T-helper 1 cell (primary cell): Measurements from ENCODE around the gene GPR132.
"Not testable (repeated sequence)": the region's sequence is repeated elsewhere in the genome, so short reads cannot be mapped to it uniquely, and the experiment has no call there.

Experiments used
- DNase-seq, 5 donors: peaks; one replicate each; pipeline ENCODE4 v3.0.0-alpha.2; 2012 to 2020

The GPR132 gene

DNA sequence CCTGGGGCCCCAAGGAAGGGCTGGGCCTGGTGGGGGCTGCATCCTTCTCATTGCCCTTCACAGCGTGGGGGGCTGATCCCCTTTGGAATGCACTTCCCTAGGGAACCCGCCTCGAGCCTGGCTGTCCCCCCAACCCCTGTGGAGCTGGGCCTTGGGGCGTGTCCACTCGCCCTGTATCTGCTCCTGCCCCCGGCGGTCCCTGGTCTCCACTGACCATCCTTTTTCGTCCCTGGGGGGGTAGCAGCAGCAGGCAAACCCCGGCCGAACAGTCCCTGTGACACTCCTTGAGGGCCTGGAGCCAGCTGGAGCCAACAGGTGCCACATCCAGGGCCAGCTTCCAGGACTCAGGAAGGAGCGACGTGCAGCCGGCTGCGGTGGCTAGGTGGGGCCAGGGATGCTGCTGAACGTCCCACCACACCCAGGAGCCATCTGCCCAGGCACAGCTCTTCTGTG, 9.4 kb upstream of the GPR132 start:
- no peak for DNase-seq

DNA sequence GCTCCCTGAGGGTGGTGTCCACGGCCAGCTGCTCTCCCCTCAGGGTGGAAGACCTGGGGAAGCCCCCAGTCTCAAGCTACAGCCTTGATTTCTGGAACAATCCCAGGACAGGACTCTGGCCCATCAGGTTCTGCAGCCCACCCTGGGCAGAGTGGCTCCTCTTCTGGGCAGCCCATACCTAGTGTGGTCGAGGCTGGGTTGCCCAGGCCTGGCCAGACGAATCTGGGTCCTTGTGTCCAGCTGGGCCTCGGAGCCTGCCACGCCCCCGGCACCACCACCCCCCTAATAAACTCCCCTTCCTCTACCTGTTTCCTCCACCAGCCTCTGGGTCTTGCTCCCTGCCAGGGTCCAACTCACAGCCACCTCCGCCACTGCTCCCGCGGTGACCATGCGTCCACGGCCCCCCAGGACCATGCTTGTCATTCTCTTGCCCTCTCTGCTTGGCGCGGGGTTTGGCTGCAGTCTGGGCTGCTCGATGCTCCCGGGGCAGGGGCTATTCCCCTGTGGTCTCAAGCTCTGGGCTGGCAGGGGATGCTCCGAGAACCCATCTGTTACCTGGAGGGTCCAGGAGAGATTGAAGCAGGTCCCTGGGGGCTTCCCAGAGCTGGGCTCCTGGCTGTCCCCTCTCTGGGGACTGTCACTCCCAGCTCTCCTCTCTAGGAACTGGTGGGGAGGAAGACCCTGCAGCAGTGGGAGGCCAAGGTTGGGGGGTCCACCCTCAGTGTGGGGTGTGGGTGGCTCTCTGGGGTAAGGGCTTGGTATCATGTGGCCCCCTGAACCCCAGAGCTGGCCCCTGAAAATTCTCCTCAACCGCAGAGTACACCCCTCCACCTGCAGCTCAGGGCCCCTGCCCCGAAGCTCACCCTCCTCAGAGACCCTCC, 8.7 kb upstream of the GPR132 start:
- DNase-seq, result no peak

DNA sequence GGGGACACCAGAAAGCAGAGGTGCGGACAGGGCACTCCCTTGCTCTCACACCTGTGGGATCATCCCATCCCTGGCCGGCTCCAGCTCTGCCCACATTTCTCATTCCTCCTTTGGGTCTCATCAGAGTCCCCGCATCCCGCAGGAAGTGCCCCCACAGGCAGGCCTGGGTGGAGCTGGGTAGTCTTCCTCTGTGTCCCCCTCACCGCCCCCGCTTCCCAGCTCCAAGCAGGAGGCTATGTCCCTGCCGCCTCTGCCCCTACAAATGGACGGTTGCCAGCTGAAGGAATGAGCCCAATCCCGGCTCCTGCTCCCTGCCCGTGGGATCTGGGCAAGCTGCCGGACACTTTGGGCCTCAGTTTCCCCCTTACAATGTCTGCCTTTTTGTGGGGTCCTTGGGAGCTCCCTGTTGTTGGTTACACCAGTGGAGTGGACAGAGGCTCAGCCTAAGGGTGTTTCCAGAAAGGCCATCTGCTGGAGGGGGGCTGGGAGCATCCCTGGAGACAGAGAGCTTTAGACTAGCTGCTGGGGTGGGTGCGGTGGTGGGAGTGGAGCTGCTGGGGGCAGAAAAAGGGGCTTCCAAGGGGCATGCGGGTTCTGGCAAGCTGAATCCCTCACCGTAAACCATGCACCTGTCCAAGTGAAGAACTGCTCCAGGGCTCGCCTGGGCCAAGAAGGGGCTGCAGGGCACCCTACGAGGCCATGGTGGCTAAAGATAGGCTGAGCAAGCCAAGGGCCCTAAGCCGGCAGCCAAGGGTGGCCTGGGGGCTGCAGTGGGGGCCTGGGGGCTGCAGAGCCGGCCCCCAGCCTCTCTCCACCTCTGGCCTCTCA, 7.9 kb upstream of the GPR132 start:
- no peak for DNase-seq

DNA sequence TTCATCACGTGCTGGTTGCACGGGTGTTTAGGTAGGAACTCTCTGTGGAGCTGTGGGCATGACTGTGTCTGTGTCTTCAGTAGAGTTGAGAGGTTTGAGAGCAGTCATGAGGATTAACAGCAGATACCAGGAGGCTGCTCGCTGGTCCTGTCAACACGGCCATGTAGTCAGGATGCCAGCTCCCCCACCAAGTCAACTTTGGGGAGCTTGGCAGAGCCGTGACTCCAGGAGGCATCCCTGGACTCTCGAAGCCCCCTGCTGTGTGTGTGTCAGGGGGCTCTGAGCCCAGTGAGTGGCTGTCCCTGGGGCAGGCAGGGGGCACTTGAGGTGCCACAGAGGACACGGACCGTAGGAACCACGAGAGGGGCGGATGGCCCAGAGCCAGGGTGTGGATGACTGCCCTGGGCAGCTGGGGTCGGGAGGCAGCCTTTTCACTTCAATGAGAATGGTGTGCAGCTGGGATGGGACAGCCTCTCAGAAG, 7.2 kb upstream of the GPR132 start:
- DNase-seq, result no peak

DNA sequence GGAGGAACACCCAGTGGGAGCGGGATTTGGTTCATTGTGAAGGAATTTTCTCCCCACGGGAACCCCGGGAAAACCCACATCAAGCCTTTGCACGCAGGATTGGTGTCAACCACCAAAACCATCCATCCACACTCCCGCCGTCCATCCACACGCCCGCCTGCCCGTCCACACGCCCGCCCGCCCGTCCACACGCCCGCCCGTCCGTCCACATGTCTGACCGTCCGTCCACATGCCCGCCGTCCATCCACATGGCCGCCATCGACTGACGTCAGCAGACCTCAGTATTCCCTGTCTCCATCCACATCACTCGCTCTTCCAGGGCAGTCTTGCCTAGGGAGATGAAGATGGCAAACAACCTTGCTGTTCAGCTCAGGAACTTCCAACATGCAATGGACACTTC, 6.7 kb upstream of the GPR132 start:
- no peak for DNase-seq

- no peak for DNase-seq
Observed at GRCh38 chr14:105071326-105071725, 6.1 kb upstream of the GPR132 start.

DNA sequence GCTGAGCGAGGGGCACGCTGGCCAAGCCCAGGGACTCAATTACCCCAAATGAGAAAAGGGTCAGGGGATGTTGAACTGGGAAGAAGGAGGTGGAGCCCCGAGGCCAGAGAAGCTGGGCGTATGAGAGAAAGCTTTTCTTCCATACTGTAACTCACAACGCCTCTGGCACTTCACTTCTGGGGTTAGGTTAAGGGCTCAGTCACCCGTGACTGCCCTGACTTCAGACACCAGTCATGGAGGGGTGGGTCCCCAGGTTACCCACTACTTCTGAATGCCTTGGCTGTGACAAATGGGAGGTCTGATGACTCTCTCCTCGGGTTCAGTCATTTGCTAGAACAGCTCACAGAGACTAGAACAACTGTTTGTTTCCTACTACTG, 5.5 kb upstream of the GPR132 start:
- no peak for DNase-seq

GRCh38 chr14:105069871-105070759, 4.9 kb upstream of the GPR132 start:
- peak in 1 of 5 donors; percentile 75 for DNase-seq

DNA sequence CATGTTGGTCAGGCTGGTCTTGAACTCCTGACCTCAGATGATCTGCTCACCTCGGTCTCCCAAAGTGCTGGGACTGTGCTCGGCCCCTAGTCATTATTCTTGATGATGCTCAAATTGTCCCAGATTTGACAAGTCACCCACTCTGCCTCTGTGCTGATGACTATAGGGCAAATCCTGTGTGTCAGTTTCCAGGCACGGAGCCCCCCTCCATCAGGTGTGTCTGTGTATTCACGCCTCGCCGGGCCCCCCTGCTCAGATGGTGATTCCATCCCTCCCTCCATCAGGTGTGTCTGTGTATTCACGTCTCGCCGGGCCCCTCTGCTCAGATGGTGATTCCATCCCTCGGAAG, 4.3 kb upstream of the GPR132 start:
- no peak for DNase-seq

GRCh38 chr14:105068818-105069217, 3.6 kb upstream of the GPR132 start:
- DNase-seq, result no peak

GRCh38 chr14:105067969-105068301, 2.7 kb upstream of the GPR132 start:
- no peak for DNase-seq

DNA sequence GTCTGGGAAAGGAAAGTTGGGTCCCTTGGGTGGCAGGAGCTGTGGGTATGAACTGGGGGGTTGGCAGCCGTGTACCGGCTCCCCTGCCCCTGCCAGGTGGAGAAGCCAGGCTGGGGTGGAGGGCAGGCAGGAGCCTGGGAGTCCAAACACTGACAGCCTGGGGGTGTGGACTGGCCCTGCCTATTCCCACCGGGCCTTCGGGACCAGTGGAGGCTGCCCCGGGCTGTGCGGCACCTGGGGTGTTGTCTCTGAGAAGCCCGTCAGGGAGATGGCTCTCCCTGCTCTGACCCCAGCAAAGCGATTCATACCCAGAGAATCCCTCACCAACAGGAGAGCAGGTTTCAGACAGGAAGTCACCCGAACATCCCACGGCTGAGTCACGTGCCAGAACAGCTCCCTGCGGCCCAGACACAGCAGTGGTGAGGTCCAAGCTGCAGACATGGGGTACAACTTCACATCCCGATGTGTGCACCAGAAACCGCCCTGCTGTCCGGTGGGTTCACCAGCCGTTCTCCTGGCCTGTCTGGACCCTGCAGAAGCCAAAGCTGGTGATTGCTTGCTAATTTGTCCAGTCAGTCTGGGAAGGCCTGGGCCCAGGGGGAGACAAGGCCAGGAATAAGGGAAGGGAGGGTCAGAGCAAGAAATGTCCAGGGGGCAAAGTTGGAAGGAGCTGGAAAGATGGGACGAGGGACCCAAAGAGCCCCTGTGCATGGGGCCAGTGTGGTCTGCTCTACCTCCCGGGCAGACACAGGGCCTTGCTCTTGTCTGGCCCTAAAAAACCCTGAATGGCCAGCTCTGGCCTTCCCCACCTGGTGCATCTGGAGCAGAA, 2.1 kb upstream of the GPR132 start:
- DNase-seq, result peak in 4 of 5 donors; percentile 46 to 71 (median 51)

DNA sequence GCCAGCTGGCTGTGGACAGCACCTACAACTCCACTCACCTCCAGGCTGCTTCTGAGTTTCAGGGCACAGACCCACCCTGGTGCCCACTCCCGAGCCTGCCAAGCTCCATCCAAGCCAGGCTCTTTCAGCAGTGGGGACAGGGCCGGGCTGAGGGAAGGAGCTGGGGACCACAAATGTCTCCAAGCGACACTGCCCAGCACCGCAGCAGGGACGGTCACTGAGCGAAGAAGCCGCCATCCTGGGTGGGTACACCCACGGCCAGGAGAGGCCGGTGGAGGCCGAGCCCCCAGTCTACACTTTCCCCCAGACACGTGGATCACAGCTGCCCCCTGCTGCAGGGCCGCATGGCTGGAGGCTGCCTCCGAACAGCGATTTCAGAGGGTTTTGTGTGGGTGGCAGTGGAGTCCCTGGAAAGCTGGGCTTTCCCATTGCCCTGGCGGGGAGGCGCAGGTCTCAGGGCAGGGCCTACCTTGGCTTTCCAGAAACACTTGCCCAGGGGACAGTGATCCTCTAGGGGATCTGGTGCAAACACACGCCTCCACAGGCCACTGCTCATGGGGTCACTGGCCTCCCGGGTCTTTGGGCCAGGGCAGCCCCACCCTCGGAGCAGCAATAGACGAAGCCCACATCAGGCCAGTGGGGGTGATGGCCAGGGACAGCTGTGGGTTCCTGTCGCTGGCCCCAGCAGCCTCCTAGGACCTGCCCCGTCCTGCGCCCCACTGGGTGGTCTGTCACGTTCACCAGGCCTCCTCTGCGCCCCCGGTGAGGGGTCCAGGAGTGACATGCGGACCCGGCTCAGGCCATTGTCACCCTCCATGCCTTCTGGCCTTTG, 1.2 kb upstream of the GPR132 start:
- DNase-seq, result no peak

DNA sequence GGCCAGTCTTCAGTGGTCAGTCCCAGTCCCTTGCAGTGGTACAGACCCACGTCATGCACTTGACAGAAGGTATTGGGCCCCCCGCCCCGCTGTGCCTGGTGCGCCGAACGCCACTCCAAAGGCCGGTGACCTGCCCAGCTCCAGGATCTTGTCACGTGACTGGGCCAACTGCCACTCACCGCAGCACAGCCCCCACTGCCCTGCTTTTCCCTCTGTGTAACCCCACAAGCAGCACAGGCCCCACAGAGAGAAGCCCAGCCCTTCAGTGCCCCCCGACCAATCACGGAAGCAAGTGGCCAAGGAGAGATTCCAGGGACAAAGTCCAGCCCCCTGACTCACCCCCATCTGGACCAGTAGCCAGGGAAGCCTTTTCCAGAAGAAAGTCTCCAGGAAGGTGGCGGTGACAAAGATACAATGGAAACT, 498 bp downstream of the GPR132 start:
- peak in 2 of 5 donors; percentile 28 to 42 for DNase-seq

- DNase-seq, result no peak
Observed at GRCh38 chr14:105064001-105064400, 1.2 kb downstream of the GPR132 start.

DNA sequence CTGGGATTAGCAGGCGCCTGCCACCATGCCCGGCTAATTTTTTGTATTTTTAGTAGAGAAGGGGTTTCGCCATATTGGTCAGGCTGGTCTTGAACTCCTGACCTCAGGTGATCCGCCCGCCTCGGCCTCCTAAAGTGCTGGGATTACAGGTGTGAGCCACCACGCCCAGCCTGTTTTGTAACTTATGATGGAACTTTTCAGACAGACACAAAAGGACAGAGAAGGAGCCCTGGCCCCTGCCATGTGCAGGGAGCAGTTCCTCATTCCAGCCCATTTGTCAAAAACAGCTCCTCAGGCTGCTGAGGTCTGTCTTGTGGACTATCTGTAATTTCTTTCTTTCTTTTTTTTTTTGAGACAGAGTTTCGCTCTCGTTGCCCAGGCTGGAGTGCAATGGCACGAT, 1.7 kb downstream of the GPR132 start:
- not testable (repeated sequence) for DNase-seq

GRCh38 chr14:105063056-105063455, 2.2 kb downstream of the GPR132 start:
- no peak for DNase-seq

DNA sequence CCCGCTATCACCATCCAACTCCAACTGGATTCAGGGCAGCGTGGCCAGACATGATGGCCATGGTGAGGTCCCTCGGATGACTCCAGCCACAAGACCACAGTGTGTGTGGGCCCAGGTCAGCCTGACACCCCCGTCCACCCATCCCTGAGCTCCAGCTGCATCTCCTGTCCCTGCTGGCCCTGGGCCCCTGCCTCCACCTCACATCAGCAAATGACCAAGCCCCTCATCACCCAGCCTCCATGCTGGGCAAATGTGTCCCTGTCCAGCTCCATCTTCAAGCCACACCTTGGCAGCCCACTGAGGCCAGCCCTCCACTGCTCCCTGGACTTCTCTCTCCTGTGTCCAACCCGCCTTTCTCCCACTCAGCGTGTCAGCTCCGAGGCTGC, 3.2 kb downstream of the GPR132 start:
- DNase-seq, result no peak

- DNase-seq, result peak in 3 of 5 donors; percentile 32 to 49 (median 32)
Observed at GRCh38 chr14:105061428-105062047, 3.7 kb downstream of the GPR132 start.

- DNase-seq, result peak in 2 of 5 donors; percentile 35 to 65
Observed at GRCh38 chr14:105060751-105061427, 4.3 kb downstream of the GPR132 start.
